H7 (cell line): ENCODE measurements around the gene SLC9B2. TPM values are rescaled to one million over a fixed set of nuclear protein-coding genes. Genes with fewer than 3 reads are reported as not detected.

Source experiments
- DNase-seq: peaks from one replicate; pipeline ENCODE4 v3.0.0; 2012
- H3K27me3 ChIP-seq: 2 replicates; pipeline ENCODE4 v1.6.0; 2011; ENCODE audit warnings: mild to moderate bottlenecking, low read length; ENCODE audit not compliant: control insufficient read depth, insufficient read depth
- H3K36me3 ChIP-seq: replicated peaks from 2 replicates; pipeline ENCODE4 v1.5.1; 2011; ENCODE audit warnings: low read length; ENCODE audit not compliant: control insufficient read depth, insufficient read depth
- H3K4me3 ChIP-seq: 2 replicates; pipeline ENCODE4 v1.5.1; 2011; ENCODE audit warnings: low read depth, mild to moderate bottlenecking, control low read depth, low read length, moderate library complexity; ENCODE audit not compliant: insufficient read depth
- total RNA-seq: library from RNA; depleted of rRNA; stranded (reverse); fragments of >200 nt; shearing (Covaris generic); gene quantifications from 2 replicates; pipeline ENCODE4 v1.2.3, GENCODE V29; 2014

The SLC9B2 gene
- total RNA-seq, 1 experiment from 2014 or later, result 3.4 TPM

DNA sequence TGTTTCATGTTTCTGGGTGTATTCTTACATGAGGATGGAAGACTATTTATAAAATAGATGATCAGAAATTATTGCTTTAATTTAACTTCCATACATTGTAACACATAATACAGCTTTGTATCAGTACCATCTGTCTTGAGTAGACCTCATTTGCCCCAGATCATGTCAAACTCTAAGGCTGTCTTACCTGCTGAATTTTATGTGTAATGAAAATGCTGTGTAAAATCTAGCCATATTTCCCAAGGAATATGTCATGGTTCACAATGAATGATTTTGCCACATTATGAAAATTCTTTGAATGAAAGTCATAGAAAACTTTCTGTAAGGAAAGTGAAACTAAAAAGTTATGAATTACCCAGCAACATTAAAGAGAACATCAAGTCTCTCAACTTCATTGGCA is 15.7 kb upstream of the SLC9B2 start:
- peaks cover 3% of the 10 kb centered on the region for H3K36me3 ChIP-seq
- no peak overlapping the region for H3K4me3 ChIP-seq
- DNase-seq, result no peak
- H3K27me3 ChIP-seq, result no peaks in the 10 kb centered on the region

GRCh38 chr4:103091601-103092223 is 15.2 kb upstream of the SLC9B2 start:
- no peak overlapping the region for H3K4me3 ChIP-seq
- no peak for DNase-seq
- H3K36me3 ChIP-seq, result peaks cover 3% of the 10 kb centered on the region
- no peaks in the 10 kb centered on the region for H3K27me3 ChIP-seq

- no peaks in the 10 kb centered on the region for H3K27me3 ChIP-seq
- peaks cover 5% of the 10 kb centered on the region for H3K36me3 ChIP-seq
- no peak overlapping the region for H3K4me3 ChIP-seq
- DNase-seq, result no peak
Observed at GRCh38 chr4:103089481-103089880, 12.9 kb upstream of the SLC9B2 start.

GRCh38 chr4:103086551-103086950 is 10.0 kb upstream of the SLC9B2 start:
- Histone ChIP-seq H3K27me3 (no peaks in the 10 kb centered on the region), H3K4me3 (no peak overlapping the region), H3K36me3 (peaks cover 5% of the 10 kb centered on the region)
- no peak for DNase-seq

DNA sequence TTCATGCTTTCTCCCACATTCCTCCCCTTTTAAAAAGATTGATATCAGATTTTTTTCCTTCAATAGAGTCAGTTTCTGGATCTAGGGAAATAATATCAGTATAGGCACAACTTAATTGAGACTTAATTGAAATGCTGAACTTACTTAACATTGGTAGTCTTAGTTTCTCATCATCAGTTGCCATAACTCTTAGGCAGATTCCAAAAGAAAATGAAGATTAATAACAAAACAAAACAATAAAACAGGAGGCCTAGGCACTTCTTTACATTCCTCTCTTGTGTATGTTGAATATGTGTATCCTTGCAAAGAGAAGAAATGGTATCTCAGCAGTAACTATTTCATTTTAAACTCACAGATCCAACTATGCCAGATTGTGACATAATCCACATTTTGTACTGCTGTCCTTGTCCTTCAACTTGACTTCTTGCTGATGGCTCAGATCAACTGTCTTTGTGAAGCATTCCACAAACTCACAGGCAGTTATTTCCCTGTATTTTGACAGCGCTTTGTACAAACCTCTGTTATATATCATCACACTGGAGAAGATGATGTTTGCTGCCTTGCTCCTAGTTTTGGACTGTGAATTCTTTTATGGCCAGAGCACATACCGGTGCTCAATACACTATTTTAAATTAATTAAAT is 9.1 kb upstream of the SLC9B2 start:
- peaks cover 5% of the 10 kb centered on the region for H3K36me3 ChIP-seq
- DNase-seq, result no peak
- no peak overlapping the region for H3K4me3 ChIP-seq
- H3K27me3 ChIP-seq, result no peaks in the 10 kb centered on the region

DNA sequence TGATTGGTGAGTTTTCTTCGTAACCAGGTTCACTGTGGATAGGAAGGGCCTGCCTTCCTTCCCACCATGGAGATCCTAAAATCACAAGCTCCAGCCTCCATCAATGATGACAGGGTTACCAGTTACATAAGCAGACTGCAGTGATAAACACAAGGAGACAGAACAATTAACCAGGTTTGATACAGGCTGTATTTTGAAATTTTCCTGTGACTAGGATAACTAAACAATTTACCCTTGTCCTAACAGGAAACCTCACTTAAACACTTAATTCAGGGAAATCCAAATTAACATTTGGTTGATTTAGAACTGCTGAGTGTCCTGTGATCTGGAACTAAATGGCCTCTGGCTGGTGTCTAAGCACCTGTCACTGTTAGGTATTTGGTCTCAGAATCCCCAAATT is 3.1 kb upstream of the SLC9B2 start:
- peaks cover 19% of the 10 kb centered on the region for H3K27me3 ChIP-seq
- H3K36me3 ChIP-seq, result no peaks in the 10 kb centered on the region; the same call in 1 of the 2 replicates
- DNase-seq, result no peak
- no peak overlapping the region for H3K4me3 ChIP-seq

GRCh38 chr4:103075894-103076746 is 441 bp downstream of the SLC9B2 start:
- H3K27me3 ChIP-seq, result peaks cover 19% of the 10 kb centered on the region
- DNase-seq, result peak; percentile 75
- peak overlapping the region; percentile 56 for H3K4me3 ChIP-seq
- H3K36me3 ChIP-seq, result no peaks in the 10 kb centered on the region

DNA sequence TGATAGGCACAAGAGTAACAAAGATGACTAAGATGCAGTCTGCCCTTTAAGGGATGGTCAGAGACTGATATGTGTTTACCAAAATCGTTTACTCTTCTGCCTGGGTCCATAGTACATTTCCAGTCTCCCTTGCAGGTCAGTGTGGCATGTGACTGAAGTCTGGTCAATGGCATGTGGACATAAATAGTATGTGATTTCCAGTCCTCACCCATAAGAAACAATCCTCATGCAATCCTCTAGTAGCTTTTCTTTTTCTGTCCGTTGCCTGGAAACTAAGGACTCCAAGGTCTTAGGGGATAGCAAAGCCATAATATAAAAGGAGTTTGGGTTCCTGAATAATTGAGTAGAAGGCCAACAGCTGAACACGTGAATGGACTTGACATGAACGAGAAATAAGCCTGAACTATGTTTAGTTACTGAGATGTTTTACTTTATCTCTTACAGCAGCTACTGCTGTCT is 1.1 kb downstream of the SLC9B2 start:
- Histone ChIP-seq H3K36me3 (no peaks in the 10 kb centered on the region), H3K27me3 (peaks cover 19% of the 10 kb centered on the region), H3K4me3 (peak overlapping the region; percentile 56; the same call in 1 of the 2 replicates)
- no peak for DNase-seq

DNA sequence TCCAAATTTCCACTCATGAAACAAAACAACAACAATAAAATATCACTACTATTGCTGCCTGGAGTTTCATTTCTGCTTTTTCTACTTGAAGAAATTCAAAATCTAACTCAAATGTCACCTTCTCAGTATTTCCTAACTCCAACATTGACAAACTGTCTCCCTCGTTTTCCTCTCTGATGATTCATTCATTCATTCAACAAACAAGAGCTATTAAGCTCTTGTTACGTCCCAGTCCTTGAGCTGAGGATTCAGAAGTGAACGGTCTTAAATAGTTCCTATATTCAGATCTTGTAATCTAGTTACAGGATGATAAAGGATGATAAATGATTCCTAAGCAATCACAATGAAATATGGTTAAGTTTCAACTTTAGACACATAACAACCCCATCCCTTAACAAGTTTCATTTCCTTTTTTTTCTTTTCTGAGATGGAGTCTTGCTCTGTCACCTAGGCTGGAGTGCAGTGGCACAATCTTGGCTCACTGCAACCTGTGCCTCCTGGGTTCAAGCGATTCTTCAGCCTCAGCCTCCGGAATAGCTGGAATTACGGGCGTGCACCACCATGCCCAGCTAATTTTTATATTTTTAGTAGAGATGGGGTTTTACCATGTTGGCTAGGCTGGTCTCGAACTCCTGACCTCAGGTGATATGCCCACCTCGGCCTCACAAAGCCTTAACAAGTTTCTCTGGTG is 1.7 kb downstream of the SLC9B2 start:
- no peak for DNase-seq
- Histone ChIP-seq H3K27me3 (peaks cover 19% of the 10 kb centered on the region), H3K4me3 (no peak overlapping the region), H3K36me3 (no peaks in the 10 kb centered on the region)

- Histone ChIP-seq H3K36me3 (no peaks in the 10 kb centered on the region), H3K4me3 (no peak overlapping the region), H3K27me3 (peaks cover 19% of the 10 kb centered on the region)
- DNase-seq, result no peak
Observed at GRCh38 chr4:103073792-103074438, 2.6 kb downstream of the SLC9B2 start.

- no peak for DNase-seq
- no peak overlapping the region for H3K4me3 ChIP-seq
- no peaks in the 10 kb centered on the region for H3K27me3 ChIP-seq
- H3K36me3 ChIP-seq, result no peaks in the 10 kb centered on the region
Observed at GRCh38 chr4:103067841-103068547, 8.6 kb downstream of the SLC9B2 start.

DNA sequence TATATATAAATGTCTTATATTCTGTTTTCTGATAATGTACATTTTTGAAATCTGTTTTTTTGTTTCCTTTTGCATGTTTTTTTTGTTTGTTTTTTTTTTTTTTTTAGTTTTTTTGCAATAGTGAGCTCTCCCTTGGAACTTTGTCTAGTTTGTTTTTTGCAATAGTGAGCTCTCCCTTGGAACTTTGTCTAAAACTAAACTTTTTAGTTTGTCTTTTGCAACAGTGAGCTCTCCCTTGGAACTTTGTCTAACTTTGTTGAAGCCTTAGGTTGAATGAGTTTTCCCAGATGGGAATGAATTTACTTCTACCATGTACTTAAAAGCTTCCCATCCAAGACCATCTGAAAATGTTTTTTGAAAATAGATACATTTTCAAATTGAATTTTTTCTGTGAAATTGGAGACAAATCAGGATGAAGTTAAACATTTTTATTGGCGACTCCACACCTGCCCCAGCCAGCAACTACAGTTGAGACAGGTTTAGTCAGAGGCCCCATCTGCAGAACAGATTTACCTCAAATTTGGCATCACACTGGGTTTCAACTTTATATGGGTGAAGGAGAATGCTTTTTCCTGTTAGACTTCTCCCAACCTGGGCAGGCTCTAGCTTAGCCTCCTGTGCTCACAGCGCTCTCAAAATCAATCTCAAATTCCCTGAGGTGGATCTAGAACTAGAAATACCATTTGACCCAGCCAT is 16.0 kb downstream of the SLC9B2 start:
- no peak for DNase-seq
- no peak overlapping the region for H3K4me3 ChIP-seq
- H3K27me3 ChIP-seq, result no peaks in the 10 kb centered on the region
- no peaks in the 10 kb centered on the region for H3K36me3 ChIP-seq

- Histone ChIP-seq H3K27me3 (no peaks in the 10 kb centered on the region), H3K4me3 (no peak overlapping the region), H3K36me3 (no peaks in the 10 kb centered on the region)
- DNase-seq, result no peak
Observed at GRCh38 chr4:103054030-103054429, 22.5 kb downstream of the SLC9B2 start.
